Activated naive CD4-positive, alpha-beta T cell treated with anti-CD3 and anti-CD28 coated beads, Interleukin-2, amount 50 U/mL, for 24 hours (primary cell): ENCODE measurements around the gene QDPR.
"Not testable (repeated sequence)": the region's sequence is repeated elsewhere in the genome, so short reads cannot be mapped to it uniquely, and the experiment has no call there.

Source experiments
- H3K27ac Mint-ChIP-seq: one replicate; pipeline ENCODE4 v1.8.0; 2021; ENCODE audit warnings: mild to moderate bottlenecking, mixed read lengths
- H3K27me3 Mint-ChIP-seq: one replicate; pipeline ENCODE4 v1.8.0; 2021; ENCODE audit warnings: mixed read lengths
- H3K36me3 Mint-ChIP-seq: one replicate; pipeline ENCODE4 v1.8.0; 2021; ENCODE audit warnings: mixed read lengths
- H3K4me1 Mint-ChIP-seq: one replicate; pipeline ENCODE4 v1.8.0; 2021; ENCODE audit warnings: mixed read lengths
- H3K4me3 Mint-ChIP-seq: one replicate; pipeline ENCODE4 v1.8.0; 2021; ENCODE audit warnings: mild to moderate bottlenecking, mixed read lengths
- H3K9me3 Mint-ChIP-seq: one replicate; pipeline ENCODE4 v1.8.0; 2021; ENCODE audit warnings: mixed read lengths

QDPR gene

DNA sequence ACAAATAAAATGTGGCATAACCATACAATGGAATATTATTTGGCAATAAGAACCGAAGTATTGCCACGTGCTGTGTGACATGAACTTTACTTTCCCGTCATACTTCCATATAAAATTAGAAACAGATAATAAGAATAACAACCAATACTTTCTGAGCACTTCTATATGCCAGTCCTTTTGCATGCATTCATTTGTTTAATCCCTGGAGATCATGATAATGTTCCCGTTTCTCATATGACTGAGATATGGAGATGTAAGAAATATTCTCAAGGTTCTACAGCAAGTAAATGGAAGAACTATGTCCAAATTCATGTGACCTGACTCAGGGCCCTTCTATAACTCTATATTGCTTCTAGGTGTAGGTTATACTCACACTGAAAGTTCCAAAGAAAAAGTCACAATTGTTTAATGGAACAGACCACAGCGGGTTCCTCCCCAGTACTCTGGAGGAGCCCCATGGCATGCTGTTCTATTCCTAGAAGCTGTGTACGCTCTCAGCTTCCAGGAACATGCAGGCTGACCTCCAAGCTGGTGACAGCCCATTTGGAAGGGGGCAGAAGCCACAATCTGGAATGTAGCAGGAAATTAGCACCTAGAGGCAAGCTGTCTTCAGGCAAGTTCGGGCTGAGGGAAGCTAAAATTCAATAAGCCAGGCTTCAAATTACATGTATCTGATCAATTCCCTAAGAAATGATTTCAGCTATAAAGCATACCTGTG lies 31.5 kb downstream of the QDPR start:
- peaks cover 7% of the 10 kb centered on the region for H3K36me3 Mint-ChIP-seq
- no peak overlapping the region for H3K27ac Mint-ChIP-seq
- no peaks in the 10 kb centered on the region for H3K9me3 Mint-ChIP-seq
- H3K4me3 Mint-ChIP-seq, result no peak overlapping the region
- no peaks in the 10 kb centered on the region for H3K27me3 Mint-ChIP-seq
- no peaks in the 10 kb centered on the region for H3K4me1 Mint-ChIP-seq

DNA sequence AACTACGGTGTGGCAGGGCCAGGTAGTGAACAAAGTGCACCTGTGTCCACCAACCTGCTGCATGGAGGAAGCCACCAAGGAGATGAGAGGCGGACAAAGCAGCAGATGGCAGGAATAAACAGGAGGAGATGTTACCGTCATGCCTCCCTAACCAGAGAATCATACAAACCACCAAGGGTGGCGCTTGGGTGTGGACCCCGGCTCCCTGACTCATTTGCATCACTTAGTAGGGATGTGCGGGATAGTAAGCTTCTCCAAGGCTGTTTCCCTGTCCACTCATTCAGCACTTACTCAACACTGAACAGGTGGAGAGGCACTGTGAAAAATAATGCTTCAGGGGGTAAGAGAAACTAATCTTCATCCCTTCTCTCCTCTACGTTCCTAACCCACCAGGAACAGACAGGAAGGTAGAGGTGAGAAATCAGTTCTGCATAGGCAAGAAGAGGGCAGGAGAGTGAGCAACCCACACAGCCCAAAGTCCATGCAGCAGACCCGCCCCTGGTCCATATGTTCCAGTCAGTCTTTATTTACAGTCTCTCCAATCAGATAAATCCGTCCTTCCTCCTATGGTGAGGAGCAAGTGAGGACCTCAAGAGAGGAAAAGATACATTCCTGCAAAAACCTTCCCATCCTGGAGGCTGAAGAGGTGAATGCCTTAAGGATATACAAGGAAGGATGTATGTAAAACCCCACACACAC lies 34.0 kb downstream of the QDPR start:
- H3K36me3 Mint-ChIP-seq, result no peaks in the 10 kb centered on the region
- H3K4me3 Mint-ChIP-seq, result no peak overlapping the region
- no peak overlapping the region for H3K27ac Mint-ChIP-seq
- H3K27me3 Mint-ChIP-seq, result no peaks in the 10 kb centered on the region
- H3K4me1 Mint-ChIP-seq, result no peaks in the 10 kb centered on the region
- no peaks in the 10 kb centered on the region for H3K9me3 Mint-ChIP-seq

DNA sequence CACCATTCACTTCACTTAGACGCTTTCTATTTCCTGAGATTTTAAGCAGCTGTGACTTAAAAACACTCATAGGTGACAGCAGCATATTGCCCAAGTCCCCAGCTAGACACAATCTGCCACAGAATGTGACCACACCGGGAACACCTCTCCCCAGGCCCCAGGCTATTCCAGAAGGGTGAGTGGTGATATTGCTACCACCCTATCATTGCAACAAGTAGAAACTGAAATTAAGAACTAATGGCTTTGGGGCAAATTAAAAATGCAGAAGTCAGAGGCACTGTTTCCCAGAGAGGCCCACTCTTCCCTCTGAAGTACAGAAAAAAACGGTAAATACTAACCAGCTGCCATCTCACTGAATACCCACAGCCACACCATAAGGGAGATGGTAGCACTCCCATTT lies 35.0 kb downstream of the QDPR start:
- Mint-ChIP-seq H3K27ac (no peak overlapping the region), H3K9me3 (no peaks in the 10 kb centered on the region), H3K36me3 (peaks cover 3% of the 10 kb centered on the region), H3K4me1 (peaks cover 3% of the 10 kb centered on the region), H3K27me3 (no peaks in the 10 kb centered on the region), H3K4me3 (no peak overlapping the region)

DNA sequence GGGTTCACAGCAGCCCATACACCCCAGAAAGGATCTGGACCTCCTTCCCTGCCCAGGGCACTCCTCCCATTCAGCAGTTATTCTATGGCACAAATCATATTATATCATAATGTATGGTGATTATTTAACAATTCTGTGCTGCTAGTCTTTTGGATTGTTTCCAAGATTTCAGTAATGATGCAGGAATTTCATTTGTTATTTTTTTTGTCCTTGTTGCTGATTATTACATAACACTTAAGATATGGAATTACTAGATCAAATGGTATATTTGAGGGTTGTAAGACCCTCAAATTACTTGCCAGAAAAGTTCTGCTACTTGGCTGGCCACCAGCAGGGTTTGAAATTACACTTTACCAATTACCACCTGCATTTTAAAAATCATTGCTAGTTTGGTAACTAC lies 36.4 kb downstream of the QDPR start:
- no peaks in the 10 kb centered on the region for H3K27me3 Mint-ChIP-seq
- no peak overlapping the region for H3K27ac Mint-ChIP-seq
- H3K36me3 Mint-ChIP-seq, result peaks cover 3% of the 10 kb centered on the region
- H3K9me3 Mint-ChIP-seq, result no peaks in the 10 kb centered on the region
- H3K4me3 Mint-ChIP-seq, result no peak overlapping the region
- peaks cover 3% of the 10 kb centered on the region for H3K4me1 Mint-ChIP-seq

DNA sequence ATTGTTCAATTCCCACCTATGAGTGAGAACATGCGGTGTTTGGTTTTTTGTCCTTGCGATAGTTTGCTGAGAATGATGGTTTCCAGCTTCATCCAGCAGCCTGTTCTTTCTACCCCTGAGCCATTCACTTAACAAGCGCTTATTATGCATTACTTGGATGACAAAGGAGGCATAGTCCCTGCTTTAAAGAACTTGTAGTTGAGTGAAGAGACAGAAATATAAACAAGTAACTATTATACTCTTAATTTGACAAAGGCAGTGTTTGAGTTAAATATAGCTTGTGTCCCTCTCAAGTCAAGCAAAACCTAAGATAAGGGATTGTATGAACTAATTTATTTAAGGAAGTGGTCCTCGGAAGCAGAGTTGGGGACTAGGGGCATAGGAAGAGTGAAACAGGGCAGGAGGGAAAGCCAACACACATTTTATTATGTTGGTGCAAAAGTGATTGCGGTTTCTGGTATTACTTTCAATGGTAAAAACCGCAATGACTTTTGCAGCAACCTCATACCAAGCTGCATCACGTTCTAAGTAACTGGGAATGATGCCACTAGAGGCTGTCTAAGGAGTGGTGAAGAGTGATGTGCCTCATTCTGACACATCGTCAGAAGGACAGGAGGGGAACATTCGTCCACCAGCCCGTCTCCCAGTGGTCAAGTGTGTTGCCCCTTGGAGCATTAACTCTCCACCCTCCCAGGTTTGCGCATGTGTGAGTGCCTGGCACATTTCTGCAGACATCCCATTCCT lies 41.8 kb downstream of the QDPR start:
- Mint-ChIP-seq H3K27ac (no peak overlapping the region), H3K27me3 (no peaks in the 10 kb centered on the region), H3K36me3 (peaks cover 10% of the 10 kb centered on the region), H3K9me3 (no peaks in the 10 kb centered on the region), H3K4me3 (no peak overlapping the region), H3K4me1 (peaks cover 3% of the 10 kb centered on the region)

DNA sequence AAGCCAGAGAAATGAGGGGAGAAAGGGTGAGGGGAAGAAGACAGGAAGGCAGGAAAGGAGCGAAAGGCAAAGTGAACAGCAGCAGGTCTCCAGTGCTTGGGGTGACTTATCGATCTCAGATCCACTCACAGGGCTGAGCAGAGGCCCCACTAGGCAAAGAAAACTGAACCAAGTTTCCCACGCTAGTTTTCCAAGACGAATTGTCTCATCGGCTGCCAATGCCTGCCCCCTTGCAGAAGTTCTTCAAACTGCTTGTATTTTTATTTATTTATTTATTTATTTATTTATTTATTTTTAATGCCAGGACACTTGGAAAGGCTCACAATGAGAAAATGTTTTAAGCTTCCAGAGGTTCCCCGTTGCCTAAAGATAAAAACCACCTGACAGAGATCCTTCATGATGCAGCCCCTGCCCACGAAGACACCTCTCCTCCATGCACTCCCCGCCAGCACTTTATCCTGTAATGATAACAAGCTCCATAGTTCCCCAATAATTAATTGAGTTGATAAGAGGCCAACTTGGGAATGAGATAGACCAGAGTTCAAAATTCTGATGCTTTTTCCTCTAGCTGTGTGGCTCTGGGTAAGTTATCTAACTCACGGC lies 43.2 kb downstream of the QDPR start:
- Mint-ChIP-seq H3K9me3 (no peaks in the 10 kb centered on the region), H3K27me3 (no peaks in the 10 kb centered on the region), H3K27ac (no peak overlapping the region), H3K4me1 (peaks cover 3% of the 10 kb centered on the region), H3K4me3 (no peak overlapping the region), H3K36me3 (peaks cover 14% of the 10 kb centered on the region)

DNA sequence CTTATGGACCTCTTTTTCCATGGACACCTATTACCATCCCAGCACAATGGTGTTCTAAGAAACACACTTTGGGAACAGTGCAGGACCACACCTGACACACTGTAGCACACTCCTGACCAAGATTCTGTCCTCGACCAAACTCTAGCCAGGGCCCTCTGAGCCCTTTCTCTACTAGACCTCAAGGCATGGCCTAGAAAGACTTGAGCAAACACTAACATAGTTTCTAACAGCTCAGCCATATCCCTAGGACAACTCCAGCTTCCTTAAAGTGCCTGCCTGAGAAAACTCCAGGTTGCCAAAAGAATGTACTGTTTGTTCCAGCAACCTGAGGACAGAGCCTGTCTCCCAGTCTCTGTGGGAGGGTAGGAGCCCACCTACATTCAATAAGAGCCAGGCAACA lies 48.3 kb downstream of the QDPR start:
- Mint-ChIP-seq H3K4me1 (no peaks in the 10 kb centered on the region), H3K27ac (no peak overlapping the region), H3K9me3 (no peaks in the 10 kb centered on the region), H3K4me3 (no peak overlapping the region), H3K36me3 (peaks cover 15% of the 10 kb centered on the region), H3K27me3 (no peaks in the 10 kb centered on the region)

DNA sequence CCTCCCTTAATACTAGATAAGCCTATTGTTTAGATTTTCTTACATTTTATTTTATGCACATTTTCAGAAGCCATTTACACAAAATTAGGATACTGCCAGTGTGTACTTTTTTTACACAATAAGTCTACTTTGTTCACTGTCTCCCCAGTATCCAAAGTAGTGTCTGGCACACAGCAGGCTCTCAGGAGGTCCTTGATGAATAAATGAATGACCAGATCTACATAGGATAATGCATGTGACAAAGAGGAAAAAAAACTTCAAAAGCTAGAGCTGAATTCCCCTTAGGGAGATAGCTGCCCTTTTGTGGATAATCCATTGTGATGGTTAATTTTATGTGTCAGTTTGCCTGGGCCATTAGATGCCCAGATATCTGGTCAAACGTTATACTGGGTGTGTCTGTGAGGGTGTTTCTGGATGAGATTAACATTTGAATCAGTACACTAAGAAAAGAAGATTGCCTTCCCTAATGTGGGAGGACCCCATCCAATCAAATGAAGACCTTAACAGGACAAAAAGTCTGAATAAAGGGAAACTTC lies 61.6 kb downstream of the QDPR start:
- Mint-ChIP-seq H3K9me3 (no peaks in the 10 kb centered on the region), H3K36me3 (no peaks in the 10 kb centered on the region), H3K27ac (no peak overlapping the region), H3K27me3 (no peaks in the 10 kb centered on the region), H3K4me1 (no peaks in the 10 kb centered on the region), H3K4me3 (no peak overlapping the region)

DNA sequence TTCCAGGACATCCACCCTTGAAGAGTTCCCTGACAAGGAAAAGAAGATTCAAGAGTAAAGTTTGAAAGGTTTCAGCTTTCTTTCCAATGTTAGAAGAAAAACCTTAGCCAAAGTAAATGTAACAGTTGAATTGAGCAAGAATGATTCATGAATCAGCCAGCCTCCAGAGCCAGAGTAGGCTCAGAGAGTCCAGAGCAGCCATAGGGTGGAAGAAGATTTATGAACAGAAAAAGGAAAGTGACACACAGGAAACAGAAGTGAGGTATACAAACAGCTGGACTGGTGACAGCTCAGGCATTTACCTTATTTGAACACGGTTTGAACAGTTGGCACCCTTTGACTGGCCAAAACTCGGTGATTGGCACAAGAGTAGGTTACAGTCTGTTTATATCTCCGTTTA lies 63.2 kb downstream of the QDPR start:
- H3K4me3 Mint-ChIP-seq, result no peak overlapping the region

DNA sequence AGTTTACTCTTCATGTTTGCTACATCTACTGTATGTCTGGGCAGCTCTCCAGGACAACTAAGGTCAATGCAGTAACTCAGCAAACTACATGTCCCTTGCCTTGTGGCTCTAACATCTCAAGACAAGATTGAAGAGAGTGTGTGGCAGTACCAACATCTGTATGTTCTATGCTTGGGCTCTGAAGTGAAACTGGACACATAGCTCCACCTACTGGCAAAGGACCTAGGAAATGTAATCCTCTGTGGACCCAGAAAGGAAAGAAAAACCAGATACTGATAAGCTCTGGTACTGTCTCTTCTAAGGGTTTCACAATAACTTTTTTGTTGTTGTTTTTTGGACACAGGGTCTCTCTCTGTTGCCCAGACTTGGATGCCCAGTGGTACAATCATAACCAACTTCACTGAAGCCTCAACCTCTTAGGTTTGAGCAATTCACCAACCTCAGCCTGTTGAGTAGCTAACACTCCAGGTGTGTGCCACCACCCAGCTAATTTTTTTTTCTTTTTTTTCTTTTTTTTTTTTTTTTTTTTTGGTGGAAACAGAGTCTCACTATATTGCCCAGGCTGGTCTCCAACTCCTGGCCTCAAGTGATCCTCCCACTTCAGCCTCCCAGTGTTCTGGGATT lies 64.1 kb downstream of the QDPR start:
- Mint-ChIP-seq H3K27me3 (no peaks in the 10 kb centered on the region), H3K36me3 (no peaks in the 10 kb centered on the region), H3K4me3 (no peak overlapping the region), H3K9me3 (no peaks in the 10 kb centered on the region), H3K27ac (no peak overlapping the region), H3K4me1 (no peaks in the 10 kb centered on the region)

More for the DNA sequence above, 63.2 kb downstream of the QDPR start:
- Mint-ChIP-seq H3K9me3 (no peaks in the 10 kb centered on the region), H3K27me3 (no peaks in the 10 kb centered on the region), H3K36me3 (no peaks in the 10 kb centered on the region), H3K27ac (no peak overlapping the region), H3K4me1 (no peaks in the 10 kb centered on the region)

DNA sequence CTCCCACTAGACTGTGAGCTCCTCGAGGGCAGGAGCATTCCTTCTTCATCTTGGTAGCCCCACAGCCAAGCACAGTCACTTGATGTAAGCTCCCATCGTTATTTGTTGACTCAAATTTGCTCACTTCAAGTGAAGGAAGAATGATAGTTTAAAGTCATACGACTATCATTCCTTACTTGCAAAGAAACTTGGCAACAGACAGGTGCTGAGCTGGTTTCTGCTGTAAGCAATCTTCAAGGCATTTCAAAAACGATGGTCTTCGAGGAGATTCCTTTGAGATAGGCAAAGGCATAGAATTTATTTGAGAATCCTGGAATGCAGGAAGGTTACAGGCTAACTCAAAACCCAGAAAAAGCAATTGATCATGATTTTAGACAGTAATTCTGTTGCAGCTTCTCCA lies 64.8 kb downstream of the QDPR start:
- Mint-ChIP-seq H3K27me3 (no peaks in the 10 kb centered on the region), H3K9me3 (peaks cover 4% of the 10 kb centered on the region), H3K36me3 (no peaks in the 10 kb centered on the region), H3K4me3 (no peak overlapping the region), H3K4me1 (no peaks in the 10 kb centered on the region), H3K27ac (no peak overlapping the region)

DNA sequence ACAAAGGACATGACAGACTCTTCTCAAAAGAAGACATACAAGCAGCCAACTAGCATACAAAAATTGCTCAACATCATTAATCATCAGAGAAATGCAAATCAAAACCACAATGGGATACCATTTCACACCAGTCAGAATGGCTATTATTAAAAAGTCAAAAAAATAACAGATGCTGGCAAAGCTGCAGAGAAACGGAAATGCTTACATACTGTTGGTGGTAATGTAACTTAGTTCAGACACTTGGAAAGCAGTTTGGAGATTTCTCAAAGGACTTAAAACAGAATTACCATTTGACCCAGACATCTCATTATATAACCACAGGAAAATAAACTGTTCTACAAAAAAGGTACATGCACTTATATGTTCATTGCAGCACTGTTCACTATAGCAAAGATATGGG lies 69.4 kb downstream of the QDPR start:
- not testable (repeated sequence) for H3K36me3 Mint-ChIP-seq, H3K4me1 Mint-ChIP-seq, H3K27me3 Mint-ChIP-seq, H3K9me3 Mint-ChIP-seq, H3K27ac Mint-ChIP-seq, H3K4me3 Mint-ChIP-seq

DNA sequence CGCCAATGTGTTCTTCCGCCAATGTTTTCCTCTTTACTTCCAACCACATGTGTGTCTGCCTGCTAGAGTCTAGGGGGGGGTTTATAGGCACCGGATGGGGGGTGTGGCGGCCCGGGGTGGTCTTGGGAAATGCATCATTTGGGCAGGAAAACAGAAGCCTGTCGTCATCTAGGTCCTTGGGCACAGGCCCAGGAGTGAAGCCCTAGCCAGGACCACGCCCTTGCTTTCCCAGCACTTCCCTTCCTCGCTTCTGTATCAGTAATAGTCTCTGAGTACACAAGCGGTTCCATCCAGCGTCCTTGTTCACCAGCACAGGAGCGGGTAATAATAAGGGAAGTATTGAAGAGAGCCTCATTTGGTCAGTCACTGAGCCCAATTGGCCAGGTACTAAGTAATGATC lies 74.5 kb downstream of the QDPR start:
- peaks cover 9% of the 10 kb centered on the region for H3K9me3 Mint-ChIP-seq
- no peak overlapping the region for H3K27ac Mint-ChIP-seq
- H3K36me3 Mint-ChIP-seq, result peaks cover 3% of the 10 kb centered on the region
- H3K27me3 Mint-ChIP-seq, result no peaks in the 10 kb centered on the region
- H3K4me1 Mint-ChIP-seq, result no peaks in the 10 kb centered on the region
- no peak overlapping the region for H3K4me3 Mint-ChIP-seq

DNA sequence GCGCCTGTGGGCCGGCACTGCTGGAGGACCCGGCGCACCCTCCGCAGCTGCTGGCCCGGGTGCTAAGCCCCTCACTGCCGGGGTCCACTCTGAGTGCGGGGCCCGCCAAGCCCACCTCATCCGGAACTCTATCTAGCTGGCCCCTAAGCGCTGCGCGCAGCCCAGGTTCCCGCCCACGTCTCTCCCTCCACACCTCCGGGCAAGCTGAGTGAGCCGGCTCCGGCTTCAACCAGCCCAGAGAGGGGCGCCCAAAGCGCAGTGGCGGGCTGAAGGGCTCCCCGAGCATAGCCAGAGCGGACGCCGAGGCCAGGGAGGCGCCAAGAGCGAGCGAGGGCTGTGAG lies 75.2 kb downstream of the QDPR start:
- H3K4me1 Mint-ChIP-seq, result no peaks in the 10 kb centered on the region
- H3K4me3 Mint-ChIP-seq, result no peak overlapping the region
- peaks cover 3% of the 10 kb centered on the region for H3K36me3 Mint-ChIP-seq
- peaks cover 5% of the 10 kb centered on the region for H3K9me3 Mint-ChIP-seq
- H3K27me3 Mint-ChIP-seq, result no peaks in the 10 kb centered on the region
- H3K27ac Mint-ChIP-seq, result no peak overlapping the region
